GM12891 (cell line): ENCODE measurements around the gene SPOCD1.

Experiments
- DNase-seq: peaks from one replicate; pipeline ENCODE4 v3.0.0; 2011; ENCODE audit warnings: low spot score; ENCODE audit not compliant: insufficient read length
- FAIRE-seq: peaks from 2 replicates; lab custom pipeline; 2011; peaks lifted over from hg19 to GRCh38; lab: Jason Lieb, UNC
- PAX5 ChIP-seq: IDR thresholded peaks from 2 replicates; pipeline ENCODE4 v1.6.1; 2011; ENCODE audit warnings: low read length, moderate library complexity, mild to moderate bottlenecking; ENCODE audit not compliant: insufficient read depth, severe bottlenecking
- POLR2A ChIP-seq: IDR thresholded peaks from 2 replicates; pipeline ENCODE4 v1.6.1; 2011; ENCODE audit warnings: low read depth, low read length, control low read depth
- POLR2AphosphoS5 ChIP-seq: IDR thresholded peaks from 2 replicates; pipeline ENCODE4 v1.6.1; 2011; ENCODE audit warnings: low read depth, low read length, control low read depth
- POU2F2 ChIP-seq: IDR thresholded peaks from 2 replicates; pipeline ENCODE4 v1.6.1; 2011; ENCODE audit warnings: low read depth, mild to moderate bottlenecking, control low read depth, low read length, moderate library complexity
- SPI1 ChIP-seq: IDR thresholded peaks from 2 replicates; pipeline ENCODE4 v1.6.1; 2011; ENCODE audit warnings: low read depth, low read length, control low read depth
- TAF1 ChIP-seq: IDR thresholded peaks from 2 replicates; pipeline ENCODE4 v1.6.1; 2011; ENCODE audit warnings: low read depth, low read length, control low read depth

The SPOCD1 gene

DNA sequence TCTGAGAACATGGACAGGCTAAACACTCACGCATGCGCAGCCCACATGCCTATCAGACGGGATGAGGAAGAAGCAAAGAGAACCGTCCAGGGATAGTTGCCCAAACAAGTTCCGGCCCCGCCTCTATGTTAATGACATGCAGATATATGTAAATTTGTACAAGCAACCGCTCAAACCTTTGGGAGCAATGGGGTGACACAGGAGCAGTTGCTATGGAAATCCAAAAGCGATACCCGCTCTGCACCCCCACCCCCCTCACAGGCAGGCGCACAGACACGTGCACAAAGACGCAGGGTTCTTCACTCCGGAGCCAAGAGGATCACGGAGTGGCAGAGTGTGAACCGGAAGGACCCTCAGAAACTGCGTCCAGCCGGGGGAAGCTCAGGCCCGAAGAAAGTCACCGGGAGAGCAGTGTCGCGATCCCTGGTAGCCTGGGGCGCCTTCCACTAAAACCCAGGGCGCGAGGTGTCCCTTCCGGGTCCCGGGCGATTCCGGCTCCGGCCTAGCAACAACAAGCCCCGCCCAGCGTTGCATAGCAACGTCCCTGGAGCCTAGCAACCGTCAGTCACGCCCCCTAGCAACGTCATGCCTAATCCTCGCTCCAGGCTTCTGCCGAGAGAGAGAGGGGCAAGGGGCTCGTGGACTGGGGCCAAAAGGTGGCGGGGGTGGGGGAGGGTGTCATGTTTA lies 27.5 kb downstream of the SPOCD1 start:
- peak; percentile 54; the same call in 1 of the 2 replicates for TF ChIP-seq POLR2AphosphoS5
- TF ChIP-seq POLR2A = peak; percentile 75
- no peak for TF ChIP-seq PAX5
- peak; percentile 95 for TF ChIP-seq POU2F2
- peak; percentile 99 for FAIRE-seq
- peak; percentile 92 for DNase-seq

GRCh38 chr1:31787786-31788137 lies 28.1 kb downstream of the SPOCD1 start:
- no peak for DNase-seq
- no peak for FAIRE-seq
- TF ChIP-seq POLR2A = no peak
- TF ChIP-seq SPI1 = no peak
- no peak for TF ChIP-seq PAX5
- TF ChIP-seq POU2F2 = no peak
- TF ChIP-seq POLR2AphosphoS5 = no peak
- no peak for TF ChIP-seq TAF1

DNA sequence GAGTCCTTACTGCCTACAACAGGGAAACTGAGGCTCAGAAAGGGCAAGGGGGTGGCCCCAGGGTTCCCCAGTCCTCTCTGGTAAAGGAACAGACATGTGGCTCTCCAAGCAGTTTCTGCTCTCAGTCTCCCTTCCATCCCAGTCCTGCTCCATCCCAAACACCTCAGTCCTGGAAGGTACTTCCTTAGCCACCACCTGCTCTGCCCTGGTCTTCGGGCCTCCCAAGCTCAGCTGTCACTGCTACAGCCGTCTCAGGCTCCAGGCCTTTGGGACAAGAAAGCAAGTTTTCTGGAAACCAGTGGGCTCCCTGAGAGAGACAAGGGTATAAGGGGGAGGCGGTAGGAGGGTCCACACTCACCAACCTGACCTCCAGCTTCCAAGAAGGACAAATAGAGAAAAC lies 28.6 kb downstream of the SPOCD1 start:
- TF ChIP-seq TAF1 = no peak
- TF ChIP-seq SPI1 = no peak
- TF ChIP-seq POLR2AphosphoS5 = no peak
- FAIRE-seq (no peak), DNase-seq (no peak)

GRCh38 chr1:31786366-31787060 lies 29.3 kb downstream of the SPOCD1 start:
- TF ChIP-seq TAF1 (no peak), POLR2A (no peak), POLR2AphosphoS5 (no peak), SPI1 (no peak), POU2F2 (no peak), PAX5 (no peak)
- DNase-seq = no peak
- no peak for FAIRE-seq

DNA sequence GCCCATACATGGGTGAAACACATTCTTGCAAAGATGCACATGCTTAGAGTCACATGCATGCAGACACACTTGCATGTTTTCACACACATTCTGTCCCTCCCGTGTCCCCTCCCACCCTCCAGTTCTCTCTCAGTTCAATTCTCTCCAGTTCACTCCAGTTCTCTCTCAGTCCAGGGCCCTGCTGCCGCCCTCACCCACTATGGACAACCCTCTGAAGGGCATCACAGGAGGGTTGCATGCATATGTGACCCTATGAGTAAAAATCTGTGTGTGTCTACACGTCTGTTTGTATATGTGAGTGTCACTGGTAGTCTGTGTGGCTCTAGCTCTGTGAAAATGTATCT lies 29.9 kb downstream of the SPOCD1 start:
- FAIRE-seq = no peak
- no peak for DNase-seq
- no peak for TF ChIP-seq POLR2A
- no peak for TF ChIP-seq SPI1
- TF ChIP-seq PAX5 = no peak
- no peak for TF ChIP-seq POLR2AphosphoS5
- no peak for TF ChIP-seq POU2F2
- TF ChIP-seq TAF1 = no peak

DNA sequence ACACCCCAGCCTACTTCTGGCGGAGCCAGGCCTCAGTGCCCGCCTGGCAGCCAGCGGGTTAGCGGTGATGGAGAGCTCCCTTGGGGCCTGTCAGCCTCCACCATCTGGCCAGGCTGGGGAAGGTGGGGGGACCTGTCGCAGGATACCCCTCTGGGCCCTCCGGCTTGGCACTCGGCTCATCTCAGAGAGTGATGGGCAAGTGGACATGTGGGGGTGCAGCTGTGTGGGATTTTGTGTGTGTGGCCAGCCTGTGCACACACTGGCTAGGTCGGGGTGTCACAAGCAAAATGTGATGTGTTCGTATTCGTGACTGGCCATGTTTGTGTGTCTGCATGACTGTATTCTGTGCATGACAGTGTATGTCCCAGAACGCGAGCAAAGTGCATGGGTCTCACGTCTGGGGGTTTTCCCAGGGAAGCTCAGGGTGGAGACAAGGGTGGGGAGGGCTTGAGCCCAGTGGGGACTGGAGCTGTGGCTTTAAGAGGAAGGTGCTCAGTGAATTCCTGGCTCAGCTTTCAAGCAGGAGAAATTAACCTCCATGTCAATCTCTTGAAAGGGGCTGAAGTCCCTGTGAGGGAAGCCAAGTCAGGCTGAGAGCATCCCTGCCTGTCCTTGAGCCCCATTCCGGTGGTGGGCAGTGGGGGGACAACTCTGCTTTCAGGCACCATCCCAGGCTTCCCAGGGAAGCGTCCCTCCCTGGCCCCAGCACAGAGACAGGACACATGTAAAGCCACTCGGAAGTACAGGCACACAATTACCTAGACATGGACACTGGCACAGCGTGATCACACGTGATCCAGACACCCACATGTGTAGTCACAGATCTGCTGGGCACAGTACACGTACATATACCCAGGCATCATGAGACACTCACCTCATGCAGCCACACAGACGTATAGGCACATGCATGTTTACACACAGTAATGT lies 30.5 kb downstream of the SPOCD1 start:
- DNase-seq = no peak
- FAIRE-seq = peak; percentile 66
- TF ChIP-seq POLR2AphosphoS5 = no peak
- TF ChIP-seq POLR2A = no peak
- no peak for TF ChIP-seq POU2F2
- no peak for TF ChIP-seq TAF1
- TF ChIP-seq SPI1 = no peak
- TF ChIP-seq PAX5 = no peak

DNA sequence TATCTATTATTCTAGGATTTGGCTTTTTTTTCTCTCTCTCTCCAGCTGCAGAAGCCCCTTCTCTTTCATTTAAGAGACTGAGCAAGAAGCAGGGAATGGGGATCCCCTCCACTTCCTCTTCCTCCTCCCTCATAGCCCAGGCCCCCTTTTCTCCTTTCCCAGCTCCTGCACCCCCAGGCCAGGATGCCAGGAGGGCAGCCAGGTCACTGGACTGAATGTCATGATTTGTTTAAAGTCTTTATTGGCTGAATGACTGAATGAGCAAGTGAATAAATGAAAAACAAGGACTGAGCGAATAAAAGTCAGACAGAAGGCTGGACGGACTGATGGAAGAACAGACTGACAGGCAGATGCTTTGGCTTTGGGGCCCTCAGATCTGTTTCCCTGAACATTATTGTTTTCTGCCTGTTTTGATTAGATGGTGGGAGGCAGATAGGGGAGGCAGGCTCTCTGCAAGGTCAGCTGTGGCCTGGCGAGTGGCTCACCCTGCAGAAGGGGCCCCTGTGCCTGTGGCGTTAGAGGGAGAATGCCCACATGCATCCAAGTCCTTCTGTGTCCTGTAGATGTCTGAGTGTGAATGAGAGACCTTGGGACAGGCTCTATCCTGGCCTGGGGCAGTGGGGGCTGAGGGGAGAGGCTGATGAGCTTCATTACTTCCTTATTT lies 31.3 kb downstream of the SPOCD1 start:
- no peak for FAIRE-seq
- TF ChIP-seq POLR2A (no peak), SPI1 (peak; percentile 41), TAF1 (no peak), PAX5 (no peak), POU2F2 (no peak)

GRCh38 chr1:31783846-31784245 lies 32.0 kb downstream of the SPOCD1 start:
- no peak for FAIRE-seq
- DNase-seq = no peak
- TF ChIP-seq POLR2AphosphoS5 (no peak), POLR2A (no peak), SPI1 (no peak), TAF1 (no peak)

More for the DNA sequence above, 31.3 kb downstream of the SPOCD1 start:
- no peak for DNase-seq

DNA sequence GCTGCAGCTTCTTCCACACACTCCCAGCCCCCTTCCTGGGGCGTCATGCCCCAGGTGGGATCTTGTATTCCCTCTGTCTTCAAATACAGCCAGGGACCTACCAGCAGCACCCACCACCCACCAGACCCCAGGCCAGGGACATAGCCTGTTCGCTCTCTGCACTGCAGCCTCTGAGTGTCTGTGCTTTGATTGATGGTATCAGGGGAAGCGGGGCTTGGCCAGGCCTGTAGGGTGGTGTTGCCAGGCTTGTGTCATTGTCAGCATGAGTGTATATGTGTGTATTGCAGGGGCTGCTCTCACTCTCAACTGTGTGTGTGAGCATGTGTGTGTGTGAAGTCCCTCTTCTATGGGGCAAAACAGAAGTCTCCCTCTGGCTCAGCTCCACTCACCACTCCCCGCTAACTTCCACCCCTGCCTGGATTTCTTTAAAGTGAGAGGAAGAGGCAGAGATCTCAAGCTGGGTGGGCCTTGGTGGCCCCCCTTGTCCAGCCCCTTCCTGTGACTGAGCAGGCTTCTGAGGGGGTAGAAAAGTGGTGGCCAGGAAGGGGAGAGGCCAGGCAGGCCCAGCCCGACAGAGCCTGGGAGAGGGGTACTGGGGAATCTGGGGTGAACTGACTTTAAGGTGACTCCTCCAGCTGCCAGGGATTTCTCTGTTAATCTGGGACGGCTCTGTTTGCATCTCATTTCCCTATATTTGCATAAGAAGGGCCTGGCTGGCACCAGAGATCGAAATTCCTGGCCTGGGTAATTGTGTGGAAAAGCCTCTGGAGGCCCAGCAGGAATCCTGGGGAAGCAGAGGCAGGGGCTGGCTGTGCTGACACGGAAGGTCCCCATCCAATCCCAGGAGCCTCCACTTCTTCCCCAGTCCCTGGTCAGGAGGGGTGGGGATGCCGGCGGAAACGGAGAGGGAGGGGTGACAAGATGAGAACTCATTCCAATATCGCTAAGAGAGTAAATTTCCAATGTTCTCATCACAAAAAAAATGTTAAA lies 33.1 kb downstream of the SPOCD1 start:
- FAIRE-seq (no peak), DNase-seq (no peak)
- TF ChIP-seq POLR2AphosphoS5 = no peak
- no peak for TF ChIP-seq TAF1
- no peak for TF ChIP-seq POLR2A
- no peak for TF ChIP-seq SPI1
- no peak for TF ChIP-seq POU2F2
- no peak for TF ChIP-seq PAX5
